ENCODE data around the gene MEPCE. TPM values are rescaled to one million over a fixed set of nuclear protein-coding genes. Genes with fewer than 3 reads are reported as not detected.

Gene MEPCE
- total RNA-seq, 2 experiments from 2014 or later = 36.7 to 40.1 TPM

- no peaks in the 10 kb centered on the region for H3K9me3 Mint-ChIP-seq
- peaks cover 44% of the 10 kb centered on the region for H3K4me1 Mint-ChIP-seq
- H3K27me3 Mint-ChIP-seq = no peaks in the 10 kb centered on the region
- peaks cover 55% of the 10 kb centered on the region for H3K36me3 Mint-ChIP-seq (ENCODE audit: low read depth)
- peak overlapping the region; percentile 99 for H3K4me3 Mint-ChIP-seq
- H3K27ac Mint-ChIP-seq = peak overlapping the region; percentile 78
- POLR2A ChIA-PET = interaction anchor here (1.1 kb wide), 1 partner anchor 90 kb away, joined by 3 read pairs; no protein-coding TSS in a partner anchor
- CTCF ChIA-PET = interaction anchor here (0.6 to 3.5 kb wide), 5 partner anchors 14 to 230 kb away, joined by 3 to 12 read pairs (median 5); partner anchors contain the start of genes AGFG2 and POP7
- DNase-seq = no peak
These were observed 45.9 kb downstream of the MEPCE start for GRCh38 chr7:100475549-100475948.

- Mint-ChIP-seq H3K4me1 (peaks cover 42% of the 10 kb centered on the region), H3K4me3 (peak overlapping the region; percentile 99), H3K27me3 (no peaks in the 10 kb centered on the region), H3K27ac (peak overlapping the region; percentile 78), H3K9me3 (no peaks in the 10 kb centered on the region), H3K36me3 (ENCODE audit: low read depth) (peaks cover 52% of the 10 kb centered on the region)
- POLR2A ChIA-PET = interaction anchor here (0.8 to 1.1 kb wide), 3 partner anchors 81 to 95 kb away, joined by 3 to 4 read pairs (median 3); no protein-coding TSS in a partner anchor
- CTCF ChIA-PET = interaction anchor here (0.6 to 3.5 kb wide), 5 partner anchors 15 to 229 kb away, joined by 3 to 12 read pairs (median 3); partner anchors contain the start of genes AGFG2 and POP7
- no peak for DNase-seq
These were observed 46.6 kb downstream of the MEPCE start for GRCh38 chr7:100476101-100476780.

GRCh38 chr7:100476903-100477870 is 47.6 kb downstream of the MEPCE start:
- peak overlapping the region; percentile 99 for H3K4me3 Mint-ChIP-seq
- POLR2A ChIA-PET = interaction anchor here (0.7 to 1.7 kb wide), 16 partner anchors 9 to 269 kb away, joined by 3 to 9 read pairs (median 4); partner anchors contain the start of genes FBXO24 and LRCH4
- no peaks in the 10 kb centered on the region for H3K27me3 Mint-ChIP-seq
- H3K9me3 Mint-ChIP-seq = no peaks in the 10 kb centered on the region
- peak; percentile 61 for DNase-seq
- CTCF ChIA-PET = interaction anchor here (0.5 to 3.5 kb wide), 9 partner anchors 19 to 228 kb away, joined by 3 to 12 read pairs (median 4); partner anchors contain the start of genes AGFG2, FBXO24 and POP7
- H3K4me1 Mint-ChIP-seq = peaks cover 45% of the 10 kb centered on the region
- peaks cover 47% of the 10 kb centered on the region for H3K36me3 Mint-ChIP-seq (ENCODE audit: low read depth)
- peak overlapping the region; percentile 78 for H3K27ac Mint-ChIP-seq

GRCh38 chr7:100477871-100478267 is 48.2 kb downstream of the MEPCE start:
- H3K4me3 Mint-ChIP-seq = peak overlapping the region; percentile 99
- peaks cover 47% of the 10 kb centered on the region for H3K36me3 Mint-ChIP-seq (ENCODE audit: low read depth)
- H3K4me1 Mint-ChIP-seq = peaks cover 50% of the 10 kb centered on the region
- no peaks in the 10 kb centered on the region for H3K27me3 Mint-ChIP-seq
- no peaks in the 10 kb centered on the region for H3K9me3 Mint-ChIP-seq
- CTCF ChIA-PET = interaction anchor here (0.5 to 3.5 kb wide), 8 partner anchors 20 to 228 kb away, joined by 3 to 12 read pairs (median 4); partner anchors contain the start of genes AGFG2, FBXO24 and POP7
- POLR2A ChIA-PET = interaction anchor here (0.7 to 2.2 kb wide), 15 partner anchors 9 to 270 kb away, joined by 3 to 10 read pairs (median 4); partner anchors contain the start of genes FBXO24 and LRCH4
- peak; percentile 26 for DNase-seq
- peak overlapping the region; percentile 93 for H3K27ac Mint-ChIP-seq

- Mint-ChIP-seq H3K4me3 (peak within 1 kb of the TSS; percentile 99), H3K27ac (peak within 1 kb of the TSS; percentile 93), H3K36me3 (ENCODE audit: low read depth) (peaks cover 36% of the 10 kb centered on the region), H3K9me3 (no peaks in the 10 kb centered on the region), H3K4me1 (peaks cover 40% of the 10 kb centered on the region), H3K27me3 (no peaks in the 10 kb centered on the region)
- DNase-seq = peak; percentile 91
- CTCF ChIA-PET = interaction anchor here (0.7 to 2.4 kb wide), 7 partner anchors 9 to 227 kb away, joined by 3 to 11 read pairs (median 5); partner anchors contain the start of genes ACTL6B, FBXO24, LRCH4 and POP7
- POLR2A ChIA-PET = interaction anchor here (0.7 to 2.9 kb wide), 19 partner anchors 7 to 378 kb away, joined by 3 to 11 read pairs (median 4); partner anchors contain the start of genes AGFG2, AP4M1, FBXO24 and LRCH4
These were observed 49.5 kb downstream of the MEPCE start, which contains the start of gene TSC22D4 for GRCh38 chr7:100478958-100479660. TSS of gene TSC22D4 (minus strand) at chr7:100479214. CDS start at chr7:100478038, 1,176 bp downstream.

GRCh38 chr7:100481466-100481865 is 51.8 kb downstream of the MEPCE start:
- H3K9me3 Mint-ChIP-seq = no peaks in the 10 kb centered on the region

GRCh38 chr7:100482728-100483089 is 53.1 kb downstream of the MEPCE start:
- ChIA-PET POLR2A (interaction anchor here (0.9 to 1.5 kb wide), 4 partner anchors 13 to 82 kb away, joined by 3 to 5 read pairs (median 3); no protein-coding TSS in a partner anchor), CTCF (interaction anchor here (0.8 to 2.0 kb wide), 25 partner anchors 8 to 223 kb away, joined by 3 to 14 read pairs (median 4); partner anchors contain the start of genes AGFG2, FBXO24, POP7 and PPP1R35)
- no peak for DNase-seq
- Mint-ChIP-seq H3K9me3 (no peaks in the 10 kb centered on the region), H3K27me3 (peaks cover 4% of the 10 kb centered on the region), H3K4me1 (peaks cover 15% of the 10 kb centered on the region), H3K27ac (no peak overlapping the region), H3K36me3 (ENCODE audit: low read depth) (peaks cover 8% of the 10 kb centered on the region), H3K4me3 (peak overlapping the region; percentile 78)

More at GRCh38 chr7:100481466-100481865, 51.8 kb downstream of the MEPCE start:
- Mint-ChIP-seq H3K27ac (no peak overlapping the region), H3K4me3 (no peak overlapping the region), H3K4me1 (peaks cover 21% of the 10 kb centered on the region), H3K36me3 (ENCODE audit: low read depth) (peaks cover 17% of the 10 kb centered on the region), H3K27me3 (peaks cover 4% of the 10 kb centered on the region)
- ChIA-PET CTCF (interaction anchor here (0.6 to 1.4 kb wide), 6 partner anchors 13 to 224 kb away, joined by 3 to 6 read pairs (median 3); partner anchors contain the start of genes FBXO24 and POP7), POLR2A (no interaction called here)
- no peak for DNase-seq

GRCh38 chr7:100483090-100483721 is 53.6 kb downstream of the MEPCE start:
- CTCF ChIA-PET = interaction anchor here (0.8 to 2.0 kb wide), 23 partner anchors 9 to 222 kb away, joined by 3 to 14 read pairs (median 4); partner anchors contain the start of genes AGFG2, POP7, PPP1R35 and ZCWPW1

More at GRCh38 chr7:100483090-100483721, 53.6 kb downstream of the MEPCE start:
- H3K27me3 Mint-ChIP-seq = peaks cover 4% of the 10 kb centered on the region
- H3K36me3 Mint-ChIP-seq (ENCODE audit: low read depth) = peaks cover 4% of the 10 kb centered on the region
- H3K27ac Mint-ChIP-seq = no peak overlapping the region
- DNase-seq = peak; percentile 81
- POLR2A ChIA-PET = interaction anchor here (0.9 to 1.5 kb wide), 4 partner anchors 13 to 82 kb away, joined by 3 to 5 read pairs (median 3); no protein-coding TSS in a partner anchor
- H3K4me1 Mint-ChIP-seq = peaks cover 15% of the 10 kb centered on the region
- H3K4me3 Mint-ChIP-seq = peak overlapping the region; percentile 78
- H3K9me3 Mint-ChIP-seq = no peaks in the 10 kb centered on the region

Other genes starting within 250 kb of the MEPCE start
- 10 to 100 TPM; 70.5 to 71.8 TPM for gene PVRIG, start 209.9 kb upstream of the MEPCE start, total RNA-seq
- not detected for gene SPDYE3, start 122.1 kb upstream of the MEPCE start, total RNA-seq
- gene PILRB, start 71.7 kb upstream of the MEPCE start, total RNA-seq = 10 to 100 TPM; 39.8 to 40.6 TPM
- gene PILRA, start 56.3 kb upstream of the MEPCE start, total RNA-seq = 1 to 10 TPM; 1.3 to 1.5 TPM
- 1 to 10 TPM; 2.7 to 3.0 TPM for gene ZCWPW1, start 1.1 kb upstream of the MEPCE start, total RNA-seq
- gene PPP1R35, start 6.7 kb downstream of the MEPCE start, total RNA-seq = 100 to 1,000 TPM; 100 to 101 TPM
- 1 to 10 TPM; 4.0 to 4.3 TPM for gene SPACDR, start 34.4 kb downstream of the MEPCE start, total RNA-seq
- 100 to 1,000 TPM; 133 to 136 TPM for gene TSC22D4, start 49.4 kb downstream of the MEPCE start, total RNA-seq
- gene NYAP1, start 54.1 kb downstream of the MEPCE start, total RNA-seq = under 1 TPM; 0.05 to 0.13 TPM
- gene AGFG2, start 109.4 kb downstream of the MEPCE start, total RNA-seq = 10 to 100 TPM; 53.9 to 59.8 TPM
- 10 to 100 TPM; 29.1 to 30.0 TPM for gene SAP25, start 144.1 kb downstream of the MEPCE start, total RNA-seq
- gene LRCH4, start 156.3 kb downstream of the MEPCE start, total RNA-seq = 100 to 1,000 TPM; 199 to 204 TPM
- gene FBXO24, start 156.5 kb downstream of the MEPCE start, total RNA-seq = 1 to 10 TPM; 1.8 to 2.7 TPM
- gene PCOLCE, start 172.5 kb downstream of the MEPCE start, total RNA-seq = 10 to 100 TPM; 16.0 to 18.7 TPM
- 10 to 100 TPM; 47.2 to 53.3 TPM for gene MOSPD3, start 182.7 kb downstream of the MEPCE start, total RNA-seq
- gene TFR2, start 211.7 kb downstream of the MEPCE start, total RNA-seq = 1 to 10 TPM; 8.8 to 9.2 TPM
- gene ACTL6B, start 226.6 kb downstream of the MEPCE start, total RNA-seq = not detected
- gene GNB2, start 243.9 kb downstream of the MEPCE start, total RNA-seq = 100 to 1,000 TPM; 263 to 266 TPM

Measured in activated CD4-positive, alpha-beta memory T cell treated with anti-CD3 and anti-CD28 coated beads, Interleukin-2, amount 10 ng/mL, durations not matched to agents 7 days and 5 days (primary cell).